HepG2 (cell line): ENCODE measurements around the gene STRN4. TPM values are rescaled to one million over a fixed set of nuclear protein-coding genes. Genes with fewer than 3 reads are reported as not detected.

ENCODE experiments used
- CENPT ChIP-seq: sonication (generic); formaldehyde crosslinking; IDR thresholded peaks from 2 replicates; pipeline ENCODE4 v1.8.0; 2022; ENCODE audit warnings: low read depth, mild to moderate bottlenecking, moderate library complexity, missing genetic modification reagents
- FOXK1 ChIP-seq: sonication (generic); formaldehyde crosslinking; IDR thresholded peaks from 2 replicates; pipeline ENCODE4 v1.4.0; 2020; ENCODE audit warnings: low read depth, missing genetic modification reagents, borderline replicate concordance
- HDAC1 ChIP-seq: sonication (generic); formaldehyde crosslinking; IDR thresholded peaks from 2 replicates; pipeline ENCODE4 v1.5.1; 2020; ENCODE audit warnings: mild to moderate bottlenecking, missing genetic modification reagents
- NFE2L2 ChIP-seq: fragments of 150-350 bp; IDR thresholded peaks from 2 replicates; pipeline ENCODE4 v1.6.1; 2014; ENCODE audit warnings: low read length
- TARDBP ChIP-seq: sonication (generic); formaldehyde crosslinking; IDR thresholded peaks from 2 replicates; pipeline ENCODE4 v1.8.0; 2022; ENCODE audit warnings: mild to moderate bottlenecking, missing genetic modification reagents
- THYN1 ChIP-seq: sonication (generic); formaldehyde crosslinking; IDR thresholded peaks from 2 replicates; pipeline ENCODE4 v1.8.1; 2023; ENCODE audit warnings: low read depth, mild to moderate bottlenecking, moderate library complexity, missing genetic modification reagents, borderline replicate concordance
- U2AF1 ChIP-seq: fragments of 200-400 bp; formaldehyde crosslinking; optimal IDR thresholded peaks from 2 replicates; pipeline ENCODE3; 2017; ENCODE audit warnings: mild to moderate bottlenecking, low read depth, low read length
- ZNF12 ChIP-seq: sonication (generic); formaldehyde crosslinking; IDR thresholded peaks from 2 replicates; pipeline ENCODE4 v1.5.0; 2020; ENCODE audit warnings: missing genetic modification reagents
- polyA plus RNA-seq, 8 experiments: library from polyadenylated mRNA; depleted of rRNA in 3 of 8; stranded (reverse) in 7 of 8; unstranded in 1 of 8; fragments of >200 nt; fragmentation: Illumina TruSeq in 4 of 8; extraction: Trizol in 4 of 8; gene quantifications; 2 replicates each; pipeline versions ENCODE4 v1.2.1 to v1.2.3, GENCODE V29; 2011 to 2016; ENCODE audit warnings: low read depth in 4 of 8, missing spikeins in 1 of 8, mixed read lengths in 1 of 8; ENCODE audit not compliant: insufficient read depth in 1 of 8
- total RNA-seq, 5 experiments: library from RNA; depleted of rRNA; stranded (reverse); fragments of >200 nt; fragmentation: Illumina TruSeq; extraction: Trizol; gene quantifications; 2 replicates each; pipeline ENCODE4 v1.2.3, GENCODE V29; 2016; ENCODE audit warnings: low read depth in 1 of 5
- TF ChIP-seq, protein P1 (sequence below): sonication (generic); formaldehyde crosslinking; IDR thresholded peaks from 2 replicates; pipeline ENCODE4 v1.4.0; 2020; ENCODE audit warnings: missing genetic modification reagents
- TF ChIP-seq, protein P2 (sequence below): sonication (generic); formaldehyde crosslinking; IDR thresholded peaks from 2 replicates; pipeline ENCODE4 v1.9.0; 2021; ENCODE audit warnings: mild to moderate bottlenecking, missing genetic modification reagents
- TF ChIP-seq, protein P3 (sequence below), 2 experiments: sonication (generic) in 1 of 2; formaldehyde crosslinking in 1 of 2; IDR thresholded peaks; 2 replicates each; pipeline versions ENCODE4 v1.4.0 to v1.6.1; 2018 to 2020; ENCODE audit warnings: missing genetic modification reagents in 2 of 2, borderline replicate concordance in 1 of 2, low read depth in 1 of 2, mild to moderate bottlenecking in 1 of 2, missing biosample characterization in 1 of 2

Gene STRN4
- total and polyA plus RNA-seq, 2 of the 13 experiments (the other 11 are each of a cell fraction or from before 2014, with no cell fraction given), result 43.1 to 57.3 TPM

DNA sequence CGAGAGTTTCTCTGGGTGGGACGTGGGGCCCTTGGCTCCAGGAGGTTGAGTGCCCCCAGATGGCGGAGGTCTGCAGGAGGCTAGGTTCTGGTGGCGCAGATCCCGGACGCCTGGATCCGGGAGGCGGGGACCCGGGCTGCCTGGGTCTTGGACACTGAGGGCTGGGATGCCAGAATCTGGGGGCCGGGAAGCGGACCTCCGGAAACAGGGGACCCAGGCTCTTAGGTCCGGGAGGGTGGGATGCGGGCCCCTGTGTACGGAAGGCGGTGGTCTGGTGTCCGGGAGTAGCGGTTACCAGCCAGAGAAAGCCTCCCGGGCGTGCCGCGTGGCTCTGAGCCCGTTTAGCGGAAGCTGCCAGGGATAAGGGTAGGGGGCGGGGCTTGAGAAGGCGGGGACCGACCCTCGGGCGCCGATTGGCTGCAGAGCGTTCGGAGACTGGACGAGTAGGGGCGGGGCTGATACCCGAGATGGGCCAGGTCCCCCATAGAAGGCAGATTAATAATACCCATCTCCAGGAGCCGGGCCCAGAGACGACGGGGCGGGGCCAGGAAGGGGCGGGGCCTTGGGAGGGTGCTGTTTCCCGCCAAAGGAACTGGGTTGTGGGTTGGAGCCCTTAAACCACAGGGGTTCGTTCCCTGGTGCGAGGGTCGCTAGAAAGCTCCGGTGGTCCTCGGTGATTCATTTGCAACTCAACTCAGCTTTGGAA is 42.2 kb upstream of the STRN4 start, which contains the start of gene SLC1A5 (continued):
- TF ChIP-seq, protein P1, sequence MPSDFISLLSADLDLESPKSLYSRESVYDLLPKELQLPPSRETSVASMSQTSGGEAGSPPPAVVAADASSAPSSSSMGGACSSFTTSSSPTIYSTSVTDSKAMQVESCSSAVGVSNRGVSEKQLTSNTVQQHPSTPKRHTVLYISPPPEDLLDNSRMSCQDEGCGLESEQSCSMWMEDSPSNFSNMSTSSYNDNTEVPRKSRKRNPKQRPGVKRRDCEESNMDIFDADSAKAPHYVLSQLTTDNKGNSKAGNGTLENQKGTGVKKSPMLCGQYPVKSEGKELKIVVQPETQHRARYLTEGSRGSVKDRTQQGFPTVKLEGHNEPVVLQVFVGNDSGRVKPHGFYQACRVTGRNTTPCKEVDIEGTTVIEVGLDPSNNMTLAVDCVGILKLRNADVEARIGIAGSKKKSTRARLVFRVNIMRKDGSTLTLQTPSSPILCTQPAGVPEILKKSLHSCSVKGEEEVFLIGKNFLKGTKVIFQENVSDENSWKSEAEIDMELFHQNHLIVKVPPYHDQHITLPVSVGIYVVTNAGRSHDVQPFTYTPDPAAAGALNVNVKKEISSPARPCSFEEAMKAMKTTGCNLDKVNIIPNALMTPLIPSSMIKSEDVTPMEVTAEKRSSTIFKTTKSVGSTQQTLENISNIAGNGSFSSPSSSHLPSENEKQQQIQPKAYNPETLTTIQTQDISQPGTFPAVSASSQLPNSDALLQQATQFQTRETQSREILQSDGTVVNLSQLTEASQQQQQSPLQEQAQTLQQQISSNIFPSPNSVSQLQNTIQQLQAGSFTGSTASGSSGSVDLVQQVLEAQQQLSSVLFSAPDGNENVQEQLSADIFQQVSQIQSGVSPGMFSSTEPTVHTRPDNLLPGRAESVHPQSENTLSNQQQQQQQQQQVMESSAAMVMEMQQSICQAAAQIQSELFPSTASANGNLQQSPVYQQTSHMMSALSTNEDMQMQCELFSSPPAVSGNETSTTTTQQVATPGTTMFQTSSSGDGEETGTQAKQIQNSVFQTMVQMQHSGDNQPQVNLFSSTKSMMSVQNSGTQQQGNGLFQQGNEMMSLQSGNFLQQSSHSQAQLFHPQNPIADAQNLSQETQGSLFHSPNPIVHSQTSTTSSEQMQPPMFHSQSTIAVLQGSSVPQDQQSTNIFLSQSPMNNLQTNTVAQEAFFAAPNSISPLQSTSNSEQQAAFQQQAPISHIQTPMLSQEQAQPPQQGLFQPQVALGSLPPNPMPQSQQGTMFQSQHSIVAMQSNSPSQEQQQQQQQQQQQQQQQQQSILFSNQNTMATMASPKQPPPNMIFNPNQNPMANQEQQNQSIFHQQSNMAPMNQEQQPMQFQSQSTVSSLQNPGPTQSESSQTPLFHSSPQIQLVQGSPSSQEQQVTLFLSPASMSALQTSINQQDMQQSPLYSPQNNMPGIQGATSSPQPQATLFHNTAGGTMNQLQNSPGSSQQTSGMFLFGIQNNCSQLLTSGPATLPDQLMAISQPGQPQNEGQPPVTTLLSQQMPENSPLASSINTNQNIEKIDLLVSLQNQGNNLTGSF (CRISPR knock-in tag), result no peak
- TF ChIP-seq, protein P2, sequence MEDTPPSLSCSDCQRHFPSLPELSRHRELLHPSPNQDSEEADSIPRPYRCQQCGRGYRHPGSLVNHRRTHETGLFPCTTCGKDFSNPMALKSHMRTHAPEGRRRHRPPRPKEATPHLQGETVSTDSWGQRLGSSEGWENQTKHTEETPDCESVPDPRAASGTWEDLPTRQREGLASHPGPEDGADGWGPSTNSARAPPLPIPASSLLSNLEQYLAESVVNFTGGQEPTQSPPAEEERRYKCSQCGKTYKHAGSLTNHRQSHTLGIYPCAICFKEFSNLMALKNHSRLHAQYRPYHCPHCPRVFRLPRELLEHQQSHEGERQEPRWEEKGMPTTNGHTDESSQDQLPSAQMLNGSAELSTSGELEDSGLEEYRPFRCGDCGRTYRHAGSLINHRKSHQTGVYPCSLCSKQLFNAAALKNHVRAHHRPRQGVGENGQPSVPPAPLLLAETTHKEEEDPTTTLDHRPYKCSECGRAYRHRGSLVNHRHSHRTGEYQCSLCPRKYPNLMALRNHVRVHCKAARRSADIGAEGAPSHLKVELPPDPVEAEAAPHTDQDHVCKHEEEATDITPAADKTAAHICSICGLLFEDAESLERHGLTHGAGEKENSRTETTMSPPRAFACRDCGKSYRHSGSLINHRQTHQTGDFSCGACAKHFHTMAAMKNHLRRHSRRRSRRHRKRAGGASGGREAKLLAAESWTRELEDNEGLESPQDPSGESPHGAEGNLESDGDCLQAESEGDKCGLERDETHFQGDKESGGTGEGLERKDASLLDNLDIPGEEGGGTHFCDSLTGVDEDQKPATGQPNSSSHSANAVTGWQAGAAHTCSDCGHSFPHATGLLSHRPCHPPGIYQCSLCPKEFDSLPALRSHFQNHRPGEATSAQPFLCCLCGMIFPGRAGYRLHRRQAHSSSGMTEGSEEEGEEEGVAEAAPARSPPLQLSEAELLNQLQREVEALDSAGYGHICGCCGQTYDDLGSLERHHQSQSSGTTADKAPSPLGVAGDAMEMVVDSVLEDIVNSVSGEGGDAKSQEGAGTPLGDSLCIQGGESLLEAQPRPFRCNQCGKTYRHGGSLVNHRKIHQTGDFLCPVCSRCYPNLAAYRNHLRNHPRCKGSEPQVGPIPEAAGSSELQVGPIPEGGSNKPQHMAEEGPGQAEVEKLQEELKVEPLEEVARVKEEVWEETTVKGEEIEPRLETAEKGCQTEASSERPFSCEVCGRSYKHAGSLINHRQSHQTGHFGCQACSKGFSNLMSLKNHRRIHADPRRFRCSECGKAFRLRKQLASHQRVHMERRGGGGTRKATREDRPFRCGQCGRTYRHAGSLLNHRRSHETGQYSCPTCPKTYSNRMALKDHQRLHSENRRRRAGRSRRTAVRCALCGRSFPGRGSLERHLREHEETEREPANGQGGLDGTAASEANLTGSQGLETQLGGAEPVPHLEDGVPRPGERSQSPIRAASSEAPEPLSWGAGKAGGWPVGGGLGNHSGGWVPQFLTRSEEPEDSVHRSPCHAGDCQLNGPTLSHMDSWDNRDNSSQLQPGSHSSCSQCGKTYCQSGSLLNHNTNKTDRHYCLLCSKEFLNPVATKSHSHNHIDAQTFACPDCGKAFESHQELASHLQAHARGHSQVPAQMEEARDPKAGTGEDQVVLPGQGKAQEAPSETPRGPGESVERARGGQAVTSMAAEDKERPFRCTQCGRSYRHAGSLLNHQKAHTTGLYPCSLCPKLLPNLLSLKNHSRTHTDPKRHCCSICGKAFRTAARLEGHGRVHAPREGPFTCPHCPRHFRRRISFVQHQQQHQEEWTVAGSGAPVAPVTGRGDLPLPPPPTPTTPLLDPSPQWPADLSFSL (CRISPR knock-in tag), result no peak
- TF ChIP-seq NFE2L2, result no peak
- no peak for TF ChIP-seq THYN1 (CRISPR knock-in tag)
- TF ChIP-seq, protein P3, sequence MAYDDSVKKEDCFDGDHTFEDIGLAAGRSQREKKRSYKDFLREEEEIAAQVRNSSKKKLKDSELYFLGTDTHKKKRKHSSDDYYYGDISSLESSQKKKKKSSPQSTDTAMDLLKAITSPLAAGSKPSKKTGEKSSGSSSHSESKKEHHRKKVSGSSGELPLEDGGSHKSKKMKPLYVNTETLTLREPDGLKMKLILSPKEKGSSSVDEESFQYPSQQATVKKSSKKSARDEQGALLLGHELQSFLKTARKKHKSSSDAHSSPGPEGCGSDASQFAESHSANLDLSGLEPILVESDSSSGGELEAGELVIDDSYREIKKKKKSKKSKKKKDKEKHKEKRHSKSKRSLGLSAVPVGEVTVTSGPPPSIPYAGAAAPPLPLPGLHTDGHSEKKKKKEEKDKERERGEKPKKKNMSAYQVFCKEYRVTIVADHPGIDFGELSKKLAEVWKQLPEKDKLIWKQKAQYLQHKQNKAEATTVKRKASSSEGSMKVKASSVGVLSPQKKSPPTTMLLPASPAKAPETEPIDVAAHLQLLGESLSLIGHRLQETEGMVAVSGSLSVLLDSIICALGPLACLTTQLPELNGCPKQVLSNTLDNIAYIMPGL (CRISPR knock-in tag; IDR thresholded peaks at IDR 0.05; ENCODE audit: borderline replicate concordance in 1 of 2, low read depth in 1 of 2), result peak; percentile 55 to 76; a peak in 3 of 4 replicates
- TF ChIP-seq HDAC1, result peak; percentile 70
- TF ChIP-seq FOXK1, result peak; percentile 82; the same call in 1 of the 2 replicates
- peak; percentile 86 for TF ChIP-seq U2AF1
- TF ChIP-seq TARDBP (CRISPR knock-in tag), result no peak
- no peak for TF ChIP-seq CENPT (CRISPR knock-in tag)
- TF ChIP-seq ZNF12 (CRISPR knock-in tag), result 0 out of 2 replicates have a peak, but pooled peaks have one; percentile 18
